HG03460 (cell line): ENCODE results near the gene VSTM4.

Source experiments
- ATAC-seq: cut with Tn5 transposase; IDR thresholded peaks from one replicate; pipeline ENCODE4 v1.9.1; 2021; ENCODE audit not compliant: unreplicated experiment

The VSTM4 gene

GRCh38 chr10:48978318-48978717, 137.0 kb downstream of the VSTM4 start:
- ATAC-seq: no peak

- no peak for ATAC-seq
Observed at GRCh38 chr10:48976196-48976595, 139.1 kb downstream of the VSTM4 start.

- ATAC-seq: no peak
Observed at GRCh38 chr10:48974510-48975156, 140.7 kb downstream of the VSTM4 start.

GRCh38 chr10:48973065-48973464, 142.3 kb downstream of the VSTM4 start:
- ATAC-seq: no peak

GRCh38 chr10:48970654-48971053, 144.7 kb downstream of the VSTM4 start:
- no peak for ATAC-seq

GRCh38 chr10:48970046-48970445, 145.3 kb downstream of the VSTM4 start:
- ATAC-seq: no peak

- ATAC-seq: no peak
Observed at GRCh38 chr10:48968036-48968435, 147.3 kb downstream of the VSTM4 start.

- no peak for ATAC-seq
Observed at GRCh38 chr10:48965460-48965859, 149.9 kb downstream of the VSTM4 start.
